Muscle of leg (tissue), 11 donors: ENCODE results near the gene CMSS1. TPM values are rescaled to one million over a fixed set of nuclear protein-coding genes. Genes with fewer than 3 reads are reported as not detected.

ENCODE experiments used
- DNase-seq: peaks from one replicate; pipeline ENCODE4 v3.0.0; 2013
- H3K27ac ChIP-seq: one replicate; pipeline ENCODE4 v1.5.1; 2013; ENCODE audit warnings: mild to moderate bottlenecking, low read length, control low read depth
- H3K27me3 ChIP-seq: one replicate; pipeline ENCODE4 v1.6.1; 2013; ENCODE audit warnings: low read length; ENCODE audit not compliant: control insufficient read depth, insufficient read depth
- H3K36me3 ChIP-seq: one replicate; pipeline ENCODE4 v1.6.1; 2013; ENCODE audit warnings: low read length; ENCODE audit not compliant: control insufficient read depth, insufficient read depth
- H3K4me1 ChIP-seq: one replicate; pipeline ENCODE4 v1.6.1; 2013; ENCODE audit warnings: low read length; ENCODE audit not compliant: control insufficient read depth, insufficient read depth
- H3K4me3 ChIP-seq: one replicate; pipeline ENCODE4 v1.5.1; 2013; ENCODE audit warnings: low read length, control low read depth
- H3K9me3 ChIP-seq: replicated peaks from 2 replicates; pipeline ENCODE4 v1.6.1; 2013; ENCODE audit warnings: low read depth, low read length; ENCODE audit not compliant: control insufficient read depth
- WGBS: methylation state at CpG from one replicate; pipeline ENCODE4 v1.1.5; 2013; ENCODE audit warnings: missing lambda C conversion rate; ENCODE audit not compliant: insufficient coverage; 5-methylcytosine and 5-hydroxymethylcytosine counted together
- polyA plus RNA-seq, 8 donors: library from polyadenylated mRNA; unstranded; fragments of 120-200 nt; gene quantifications; one replicate each; pipeline versions ENCODE4 v1.2.1 to v1.2.3, GENCODE V29; 2013; ENCODE audit warnings: inconsistent platforms in 1 of 8, low replicate concordance in 1 of 8; ENCODE audit not compliant: insufficient read length in 8 of 8, insufficient read depth in 1 of 8
- total RNA-seq: library from RNA; stranded (reverse); fragments of 120-200 nt; gene quantifications from one replicate; pipeline ENCODE4 v1.2.4, GENCODE V29; 2013

The CMSS1 gene
- total and polyA plus RNA-seq, 9 donors: 23.8 to 35.0 (median 29.0) TPM

GRCh38 chr3:99848433-99848832 is 30.8 kb downstream of the CMSS1 start:
- Histone ChIP-seq H3K9me3 (no peaks in the 10 kb centered on the region), H3K4me1 (peaks cover 11% of the 10 kb centered on the region), H3K27me3 (no peaks in the 10 kb centered on the region), H3K36me3 (peaks cover 24% of the 10 kb centered on the region), H3K27ac (no peak overlapping the region), H3K4me3 (no peak overlapping the region)
- 90% methylated on average over 4 of the region's 6 CpGs for WGBS
- DNase-seq: no peak

- Histone ChIP-seq H3K27me3 (no peaks in the 10 kb centered on the region), H3K9me3 (no peaks in the 10 kb centered on the region), H3K4me1 (peaks cover 6% of the 10 kb centered on the region), H3K36me3 (peaks cover 24% of the 10 kb centered on the region), H3K27ac (no peak overlapping the region), H3K4me3 (no peak overlapping the region)
- DNase-seq: no peak
- WGBS: 90% methylated on average over 2 of the region's 6 CpGs
These were observed 32.9 kb downstream of the CMSS1 start for GRCh38 chr3:99850608-99851007.

- H3K27ac ChIP-seq: no peak overlapping the region
These were observed 34.3 kb downstream of the CMSS1 start for GRCh38 chr3:99851955-99852354.

GRCh38 chr3:99852851-99853250 is 35.2 kb downstream of the CMSS1 start:
- H3K4me3 ChIP-seq: no peak overlapping the region
- H3K27me3 ChIP-seq: no peaks in the 10 kb centered on the region
- DNase-seq: no peak
- H3K36me3 ChIP-seq: peaks cover 28% of the 10 kb centered on the region
- no peaks in the 10 kb centered on the region for H3K9me3 ChIP-seq
- no CpG with 5 or more reads among the region's 1 CpG for WGBS
- H3K27ac ChIP-seq: no peak overlapping the region
- H3K4me1 ChIP-seq: peaks cover 6% of the 10 kb centered on the region

More at GRCh38 chr3:99851955-99852354, 34.3 kb downstream of the CMSS1 start:
- DNase-seq: no peak
- Histone ChIP-seq H3K4me3 (no peak overlapping the region), H3K36me3 (peaks cover 27% of the 10 kb centered on the region), H3K27me3 (no peaks in the 10 kb centered on the region), H3K9me3 (no peaks in the 10 kb centered on the region), H3K4me1 (peaks cover 6% of the 10 kb centered on the region)
- no CpG with 5 or more reads among the region's 1 CpG for WGBS

GRCh38 chr3:99854756-99855298 is 37.2 kb downstream of the CMSS1 start:
- Histone ChIP-seq H3K36me3 (peaks cover 20% of the 10 kb centered on the region), H3K9me3 (no peaks in the 10 kb centered on the region), H3K27ac (peak overlapping the region; percentile 38), H3K27me3 (no peaks in the 10 kb centered on the region), H3K4me3 (no peak overlapping the region), H3K4me1 (peaks cover 6% of the 10 kb centered on the region)
- WGBS: no CpG with 5 or more reads among the region's 1 CpG
- DNase-seq: no peak

- peaks cover 18% of the 10 kb centered on the region for H3K36me3 ChIP-seq
- no peaks in the 10 kb centered on the region for H3K27me3 ChIP-seq
- H3K27ac ChIP-seq: no peak overlapping the region
- H3K4me1 ChIP-seq: peaks cover 11% of the 10 kb centered on the region
- no peak overlapping the region for H3K4me3 ChIP-seq
- 91% methylated on average over 1 of the region's 1 CpG for WGBS
- H3K9me3 ChIP-seq: no peaks in the 10 kb centered on the region
- no peak for DNase-seq
These were observed 38.2 kb downstream of the CMSS1 start for GRCh38 chr3:99855900-99856299.

- DNase-seq: no peak
- Histone ChIP-seq H3K36me3 (peaks cover 24% of the 10 kb centered on the region), H3K27ac (no peak overlapping the region), H3K27me3 (no peaks in the 10 kb centered on the region), H3K4me1 (peaks cover 11% of the 10 kb centered on the region), H3K4me3 (no peak overlapping the region), H3K9me3 (no peaks in the 10 kb centered on the region)
- WGBS: no CpG with 5 or more reads among the region's 3 CpGs
These were observed 39.0 kb downstream of the CMSS1 start for GRCh38 chr3:99856437-99857220.

- DNase-seq: no peak
- H3K27me3 ChIP-seq: no peaks in the 10 kb centered on the region
- no peak overlapping the region for H3K4me3 ChIP-seq
- no peak overlapping the region for H3K27ac ChIP-seq
- no peaks in the 10 kb centered on the region for H3K9me3 ChIP-seq
- WGBS: no CpG with 5 or more reads among the region's 1 CpG
- H3K4me1 ChIP-seq: peaks cover 11% of the 10 kb centered on the region
- H3K36me3 ChIP-seq: peaks cover 25% of the 10 kb centered on the region
These were observed 39.6 kb downstream of the CMSS1 start for GRCh38 chr3:99857278-99857677.

GRCh38 chr3:99858469-99858868 is 40.8 kb downstream of the CMSS1 start:
- Histone ChIP-seq H3K4me3 (no peak overlapping the region), H3K36me3 (peaks cover 31% of the 10 kb centered on the region)

GRCh38 chr3:99859825-99860224 is 42.2 kb downstream of the CMSS1 start:
- Histone ChIP-seq H3K9me3 (no peaks in the 10 kb centered on the region), H3K4me3 (no peak overlapping the region), H3K4me1 (peaks cover 7% of the 10 kb centered on the region), H3K27me3 (no peaks in the 10 kb centered on the region), H3K36me3 (peaks cover 34% of the 10 kb centered on the region), H3K27ac (peak overlapping the region; percentile 52)
- WGBS: no CpG with 5 or more reads among the region's 1 CpG
- DNase-seq: peak; percentile 81

More at GRCh38 chr3:99858469-99858868, 40.8 kb downstream of the CMSS1 start:
- H3K27me3 ChIP-seq: no peaks in the 10 kb centered on the region
- H3K4me1 ChIP-seq: peaks cover 11% of the 10 kb centered on the region
- H3K9me3 ChIP-seq: no peaks in the 10 kb centered on the region
- DNase-seq: no peak
- no CpG with 5 or more reads among the region's 2 CpGs for WGBS
- H3K27ac ChIP-seq: no peak overlapping the region
